ENCODE results near the gene SLC22A5.
"Not testable (repeated sequence)": the region's sequence is repeated elsewhere in the genome, so short reads cannot be mapped to it uniquely, and the experiment has no call there.

The SLC22A5 gene

DNA sequence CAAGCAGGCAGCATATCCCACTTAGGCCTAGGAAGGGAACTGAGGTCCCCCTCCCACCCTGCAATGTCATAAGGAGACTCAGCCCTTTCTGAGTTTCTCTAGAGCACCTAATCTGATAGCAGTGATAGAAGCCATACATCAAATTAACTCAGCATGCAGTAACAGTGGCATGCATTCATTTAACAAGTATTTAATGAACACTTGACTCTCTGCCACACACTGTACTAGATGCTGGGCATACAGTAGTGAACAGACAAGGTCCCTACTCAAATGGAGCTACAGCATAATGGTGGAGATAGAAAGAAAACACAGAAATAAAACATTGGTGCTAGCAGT, 58.6 kb downstream of the SLC22A5 start:
- DNase-seq (ENCODE audit: low spot score) = no peak

DNA sequence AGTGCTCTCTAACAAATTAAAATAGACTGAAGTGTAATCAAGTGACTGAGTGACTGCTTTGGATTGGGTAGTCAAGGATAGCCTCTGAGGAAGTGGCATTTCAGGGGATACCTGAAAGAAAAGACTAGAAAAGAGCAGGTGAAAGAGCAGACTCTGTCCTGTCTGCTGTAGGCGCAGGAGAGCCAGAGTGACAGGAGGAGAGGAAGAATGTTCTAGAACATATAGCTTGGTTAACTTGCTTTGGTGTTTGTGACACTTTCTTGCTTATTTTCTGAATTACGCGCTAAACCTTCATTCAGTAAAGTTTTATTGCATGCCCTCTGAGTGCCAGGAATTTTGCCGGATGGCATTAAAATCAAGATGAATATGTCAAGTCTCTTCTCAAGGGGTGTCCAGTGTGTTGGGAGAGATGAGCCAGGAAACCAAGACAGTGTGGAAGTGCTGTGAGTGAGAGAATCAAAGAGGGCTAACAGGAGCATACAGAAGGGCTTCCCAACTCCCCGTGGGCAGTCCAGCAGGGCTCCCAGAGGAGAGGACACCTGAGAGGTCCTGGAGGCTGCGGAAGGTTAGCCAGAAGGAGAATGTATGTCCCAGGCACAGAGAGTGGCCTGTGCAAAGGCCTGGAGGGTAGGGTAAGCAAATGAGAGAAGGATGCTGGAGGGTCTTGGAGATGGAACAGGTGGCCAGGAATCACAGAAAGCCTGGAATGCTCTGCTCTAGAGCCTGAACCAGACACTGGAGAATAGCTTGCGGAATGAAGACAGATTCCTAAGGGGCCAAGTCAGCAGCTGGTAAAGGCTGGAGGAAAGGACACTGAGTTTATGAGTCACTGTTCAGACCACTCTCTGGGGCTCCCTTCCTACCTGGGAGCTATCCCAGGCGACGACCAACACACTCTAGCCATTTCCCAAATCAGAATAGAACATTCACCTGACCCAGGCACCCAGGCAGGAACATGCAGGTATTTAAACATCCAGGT, 59.3 kb downstream of the SLC22A5 start:
- DNase-seq (ENCODE audit: low spot score) = no peak

DNA sequence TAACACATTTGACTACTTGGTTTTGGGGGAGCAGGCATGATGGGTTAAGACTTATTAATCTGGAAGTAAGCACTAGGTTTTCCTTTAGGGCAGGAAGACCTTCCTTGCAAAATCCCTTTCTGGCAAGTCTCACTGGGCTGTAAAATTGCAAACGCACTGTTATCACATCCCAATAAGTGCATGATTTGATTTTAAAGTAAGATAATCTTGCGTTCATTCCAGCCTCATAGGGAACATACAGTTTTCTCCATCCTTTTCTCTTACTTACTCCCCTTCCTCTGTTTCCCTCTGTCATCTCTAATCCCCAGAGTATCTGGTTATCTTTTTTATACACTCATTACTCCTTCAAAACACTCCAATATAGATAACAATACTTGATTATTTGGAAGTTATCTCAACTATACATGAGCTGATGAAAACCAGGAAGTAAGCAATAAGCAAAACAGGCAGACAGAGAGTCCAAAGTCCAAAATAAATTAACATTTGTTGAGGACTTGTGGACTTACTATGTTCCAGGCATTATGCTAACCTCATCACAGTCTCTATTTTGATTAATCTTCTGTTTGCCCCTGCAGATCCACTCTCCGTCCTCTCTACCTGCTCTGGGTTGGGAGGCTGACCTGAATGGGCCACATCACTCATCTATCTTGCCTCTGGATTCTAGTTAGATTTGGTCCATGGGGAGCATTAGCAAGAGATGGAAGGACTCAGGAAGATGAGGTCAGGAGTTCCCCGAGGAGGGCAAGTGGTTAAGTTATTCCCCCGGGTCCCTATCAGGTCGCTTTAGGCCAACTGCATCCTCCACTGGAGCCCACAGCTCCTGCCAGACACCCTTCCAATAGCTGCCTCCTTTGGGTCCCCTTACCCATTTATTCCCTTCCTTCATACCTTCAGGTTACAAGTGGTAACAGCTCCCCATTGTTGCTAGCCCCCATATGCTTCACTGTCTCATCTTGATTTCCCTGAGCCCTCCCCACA, 60.2 kb downstream of the SLC22A5 start:
- no peak for DNase-seq (ENCODE audit: low spot score)

DNA sequence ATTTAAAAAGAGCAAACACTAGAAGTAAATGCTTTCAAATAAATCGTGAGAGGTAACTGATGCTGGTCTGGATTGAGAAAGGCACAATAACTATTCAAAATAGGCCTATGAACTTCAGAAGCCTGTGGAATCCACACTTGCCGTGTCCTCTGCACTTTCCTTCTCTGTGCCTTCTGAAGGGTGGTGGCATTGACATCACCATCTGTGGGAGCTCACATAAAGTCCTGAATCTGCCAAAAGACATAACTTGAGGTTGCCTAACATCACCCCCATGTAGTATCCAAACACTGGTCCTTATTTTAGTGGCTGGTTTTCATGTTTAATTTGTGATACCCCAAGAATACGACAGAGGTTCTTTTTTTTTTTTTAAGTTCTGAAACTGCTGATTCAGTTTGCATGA, 61.2 kb downstream of the SLC22A5 start:
- DNase-seq (ENCODE audit: low spot score) = no peak

DNA sequence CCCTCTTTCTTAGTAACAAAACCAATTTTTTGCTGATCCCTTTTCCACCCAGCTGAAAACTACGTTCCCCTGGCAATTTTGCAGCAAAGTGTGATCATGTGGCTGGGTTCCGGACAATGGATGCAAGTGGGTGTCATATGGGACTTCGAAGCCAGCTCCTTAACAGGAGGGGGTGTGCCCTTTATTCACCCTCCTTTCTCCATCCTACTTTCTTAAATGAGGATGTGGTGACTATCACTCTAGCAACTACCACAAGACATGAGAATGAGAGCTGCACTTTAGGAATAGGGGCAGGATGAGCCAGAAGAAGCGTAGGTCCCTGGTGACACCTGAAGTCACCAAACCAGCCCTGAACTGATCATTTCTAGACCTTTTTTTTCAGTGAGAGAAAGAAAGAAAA, 62.1 kb downstream of the SLC22A5 start:
- no peak for DNase-seq (ENCODE audit: low spot score)

DNA sequence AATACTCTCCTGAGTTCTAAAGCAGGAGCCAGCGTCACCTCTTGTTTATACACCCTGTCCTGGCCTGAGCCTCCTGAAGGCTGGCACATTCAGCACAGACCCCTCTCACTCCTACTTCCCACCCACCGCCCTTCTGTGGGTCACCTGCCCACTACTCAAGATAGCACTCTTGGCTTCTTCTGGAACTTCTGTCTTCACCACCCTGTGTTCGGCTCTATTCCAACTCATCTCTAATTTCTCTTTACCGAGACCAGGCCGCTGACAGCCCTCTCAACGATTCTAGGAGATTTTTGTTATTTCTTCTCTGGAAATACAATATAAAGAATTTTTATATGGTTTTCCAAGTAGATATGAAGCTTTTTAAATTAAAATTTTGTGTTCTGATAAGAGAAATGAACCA, 63.6 kb downstream of the SLC22A5 start:
- DNase-seq (ENCODE audit: low spot score) = no peak

DNA sequence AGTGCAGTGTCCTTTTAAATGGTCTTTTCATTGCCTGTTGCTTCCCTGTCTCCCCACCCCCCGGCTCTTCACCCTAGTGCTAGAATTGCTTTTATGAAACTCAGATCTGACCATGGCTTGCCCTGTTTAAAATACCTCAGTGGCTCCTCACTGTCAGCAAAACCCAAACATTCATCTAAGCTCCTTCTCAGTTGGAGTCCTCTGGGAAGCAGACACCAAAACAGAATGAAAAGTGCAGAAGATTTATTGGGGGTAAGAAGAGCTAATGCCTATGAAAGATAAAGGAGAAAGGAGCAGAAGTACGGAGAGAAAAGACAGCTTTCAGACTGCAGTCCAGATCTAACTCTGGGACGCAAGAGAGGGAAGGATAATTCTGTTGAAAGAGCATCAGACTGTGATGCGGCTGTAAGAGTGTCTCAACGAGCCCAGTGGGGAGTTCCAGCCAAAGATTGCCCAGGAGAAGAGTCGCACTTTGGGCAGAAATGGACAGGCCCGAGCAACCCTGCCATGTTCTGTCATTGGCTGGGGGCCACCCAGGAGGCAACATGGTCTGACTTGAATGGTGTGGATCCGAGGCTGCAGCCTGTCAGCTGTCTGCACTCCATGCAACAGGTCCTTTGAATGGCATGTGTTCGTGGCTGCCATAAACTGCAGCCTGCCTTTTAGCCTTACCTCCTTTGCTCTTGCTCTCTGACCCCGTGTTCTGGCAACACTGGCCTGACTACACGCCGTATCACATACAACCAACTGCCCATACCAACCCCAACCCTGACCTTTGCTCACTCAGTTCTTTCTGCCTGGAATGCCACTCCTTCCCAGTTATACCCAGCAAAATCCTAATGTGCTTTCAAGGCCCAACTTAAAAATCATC, 65.1 kb downstream of the SLC22A5 start:
- DNase-seq (ENCODE audit: low spot score) = no peak

DNA sequence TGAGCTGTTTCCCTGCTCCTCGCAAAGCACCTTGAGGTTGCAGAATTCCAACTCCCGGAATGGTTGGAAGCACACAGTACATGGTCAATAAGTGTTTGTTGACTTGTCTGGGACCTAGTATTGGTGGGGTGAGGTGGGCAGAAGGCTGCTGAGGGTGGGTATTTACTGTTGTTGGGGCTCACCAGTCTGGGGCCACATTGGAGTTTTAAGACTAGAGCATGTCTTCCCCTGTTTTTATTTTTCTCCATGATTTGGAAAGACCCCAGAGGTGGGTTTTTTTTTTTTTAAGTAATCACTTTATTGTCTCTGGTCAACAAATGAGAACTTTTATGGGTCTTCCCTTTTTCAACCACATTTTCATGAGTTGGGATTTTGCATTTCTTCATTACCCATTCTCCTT, 65.9 kb downstream of the SLC22A5 start:
- no peak for DNase-seq (ENCODE audit: low spot score)

DNA sequence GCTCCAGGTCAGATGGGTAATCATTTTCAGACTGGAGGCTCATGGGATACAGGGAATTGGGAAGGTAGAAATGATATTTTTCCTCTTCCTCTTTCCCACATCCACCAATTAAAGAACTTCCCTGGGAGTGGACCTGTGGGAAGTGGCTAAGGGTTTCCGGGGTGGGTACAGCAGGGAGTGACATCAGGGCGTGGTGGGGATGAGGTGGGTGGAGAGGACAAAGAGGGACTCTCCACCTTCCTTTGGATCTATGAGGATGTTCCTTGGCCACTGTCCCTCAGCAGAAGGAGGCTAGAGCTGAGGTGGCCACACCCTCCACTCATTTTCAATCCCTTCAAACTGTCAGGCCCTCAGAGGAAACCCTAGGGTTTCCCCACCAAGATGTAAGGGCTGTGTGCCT, 66.4 kb downstream of the SLC22A5 start:
- DNase-seq (ENCODE audit: low spot score) = no peak

DNA sequence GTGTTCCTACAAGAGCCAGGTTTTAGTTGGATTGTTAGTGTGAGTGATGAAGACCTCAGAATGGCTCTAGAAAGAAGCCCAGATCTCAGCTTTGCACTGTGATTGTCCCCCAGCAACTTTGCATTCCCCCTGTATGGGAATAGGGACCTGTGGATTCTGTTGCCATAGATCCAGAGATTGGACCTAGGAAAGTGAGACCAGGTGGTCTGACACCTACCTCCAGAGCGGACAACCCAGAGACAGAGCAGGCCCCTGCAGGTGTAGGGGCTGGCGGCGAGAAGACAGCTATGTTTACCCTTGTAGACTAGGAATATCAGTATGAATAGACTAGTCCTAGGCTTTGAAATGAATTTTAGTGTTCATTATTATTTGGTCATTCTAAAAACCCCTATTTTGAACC, 67.4 kb downstream of the SLC22A5 start:
- no peak for DNase-seq (ENCODE audit: low spot score)

DNA sequence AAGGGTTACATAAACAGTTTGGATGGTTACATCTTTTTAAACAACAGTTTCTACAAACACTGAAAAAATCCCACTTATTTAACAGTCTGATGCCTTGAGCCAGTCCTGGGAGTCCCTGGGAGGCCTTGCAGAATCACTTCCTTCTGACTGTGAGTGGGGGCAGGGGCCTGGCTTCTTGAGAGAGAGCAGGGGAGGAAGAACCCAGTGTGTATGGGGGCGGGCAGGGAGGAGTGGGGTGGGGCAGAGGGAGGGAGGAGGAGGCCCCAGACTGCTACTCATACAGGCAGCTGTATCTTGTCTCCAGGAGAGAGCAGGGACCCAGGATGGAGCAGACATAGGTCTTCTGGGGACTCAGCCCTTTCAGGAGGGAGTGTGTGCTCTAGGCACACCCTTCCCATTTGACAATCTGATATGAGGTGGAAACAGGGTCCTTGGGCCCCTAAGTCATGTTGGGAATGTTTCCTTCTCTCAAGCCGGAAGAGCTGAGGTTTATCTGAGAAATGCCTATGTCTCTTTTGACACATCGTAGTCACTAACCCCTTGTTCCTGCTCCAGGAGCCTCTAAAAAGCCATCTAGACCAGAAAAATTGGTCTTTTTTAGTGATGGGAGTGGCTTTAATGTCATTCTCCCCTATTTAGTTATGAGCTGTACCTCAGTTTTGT, 68.2 kb downstream of the SLC22A5 start:
- DNase-seq (ENCODE audit: low spot score) = peak; percentile 81

DNA sequence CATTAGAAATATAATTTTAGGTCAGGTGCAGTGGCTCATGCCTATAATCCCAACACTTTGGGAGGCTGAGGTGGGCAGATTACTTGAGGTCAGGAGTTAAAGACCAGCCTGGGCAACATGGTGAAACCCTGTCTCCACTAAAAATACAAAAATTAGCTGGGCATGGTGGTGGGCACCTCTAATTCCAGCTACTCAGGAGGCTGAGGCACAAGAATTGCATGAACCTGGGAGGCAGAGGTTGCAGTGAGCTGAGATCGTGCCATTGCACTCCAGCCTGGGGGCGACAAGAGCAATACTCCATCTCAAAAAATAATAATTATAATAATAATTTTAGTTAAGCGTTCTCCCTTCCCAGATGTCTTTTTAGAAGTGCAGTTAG, 68.7 kb downstream of the SLC22A5 start:
- DNase-seq (ENCODE audit: low spot score) = not testable (repeated sequence)

DNA sequence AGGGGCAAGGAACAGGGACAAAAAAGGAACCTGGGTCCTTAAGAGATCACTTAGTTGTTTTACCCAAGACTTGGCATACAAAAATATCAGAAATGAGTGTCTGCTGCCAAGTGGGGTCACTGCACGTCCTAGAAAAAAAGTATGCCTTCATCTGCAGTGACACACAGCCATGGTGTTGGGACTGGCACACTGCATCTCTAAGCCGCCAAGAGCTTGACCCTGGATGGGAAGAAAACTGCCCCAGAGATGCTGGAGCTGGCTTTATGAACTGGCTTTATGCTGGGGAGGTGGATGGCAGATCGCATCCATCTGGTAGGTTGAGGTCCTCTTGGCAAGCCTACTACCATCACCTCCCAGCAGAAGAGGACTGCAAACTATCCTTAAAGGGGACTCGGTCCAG, 69.4 kb downstream of the SLC22A5 start:
- no peak for DNase-seq (ENCODE audit: low spot score)

DNA sequence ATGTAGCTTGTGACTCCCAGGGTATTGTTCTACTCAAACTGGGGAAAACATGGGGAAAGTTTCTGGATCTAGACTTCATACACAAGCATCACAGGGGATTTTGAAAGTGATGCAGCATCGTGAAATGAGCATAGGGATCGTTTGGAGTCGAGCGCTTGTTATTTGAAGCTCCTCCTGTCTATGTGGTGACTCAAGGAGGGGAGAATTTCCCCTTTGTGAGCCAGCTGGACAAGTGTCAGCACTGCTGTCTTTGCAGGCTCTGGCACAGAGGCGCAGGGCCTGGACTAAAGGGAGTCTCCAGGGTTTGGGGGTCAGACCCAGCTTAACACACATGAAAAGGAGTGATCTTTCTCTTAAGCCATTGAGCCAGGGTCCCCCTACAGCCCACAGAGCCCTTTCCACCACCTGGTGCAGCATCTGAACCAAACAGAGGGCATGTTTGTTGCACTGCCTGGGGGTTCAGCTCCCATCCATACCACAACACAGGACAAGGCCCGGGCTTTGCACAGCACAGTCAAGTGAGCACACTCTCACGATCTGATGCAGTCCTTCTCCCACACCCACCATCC, 70.1 kb downstream of the SLC22A5 start:
- peak; percentile 82 for DNase-seq (ENCODE audit: low spot score)

DNA sequence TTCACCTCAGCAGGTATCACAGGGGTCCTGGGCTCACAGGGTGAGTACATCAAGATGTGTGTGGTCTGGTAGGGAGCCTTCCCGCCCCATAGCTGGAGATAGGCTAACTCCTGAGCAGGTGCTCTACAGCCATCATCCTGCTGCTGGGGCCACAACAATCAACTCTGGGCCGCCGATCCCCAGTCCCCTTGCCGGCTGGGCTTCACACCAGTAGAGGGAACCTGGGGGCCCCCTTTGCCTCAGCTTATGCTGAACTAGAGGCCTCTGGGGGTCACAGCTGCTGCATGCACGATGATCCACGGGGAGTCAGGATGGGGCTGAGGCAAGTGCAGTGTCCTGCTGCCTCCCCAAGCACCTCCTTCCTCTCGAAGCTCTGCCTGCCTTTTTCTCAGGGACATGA, 74.6 kb downstream of the SLC22A5 start:
- DNase-seq (ENCODE audit: low spot score) = no peak
